HG02938 (cell line): ENCODE results near the gene RNF149.
"Not testable (repeated sequence)": the region's sequence is repeated elsewhere in the genome, so short reads cannot be mapped to it uniquely, and the experiment has no call there.

Source experiments
- ATAC-seq: cut with Tn5 transposase; IDR thresholded peaks from one replicate; pipeline ENCODE4 v1.9.1; 2021; ENCODE audit warnings: mild to moderate bottlenecking, moderate library complexity; ENCODE audit not compliant: unreplicated experiment

Gene RNF149

GRCh38 chr2:101308432-101309210 lies at the start of gene RNF149:
RNF149 (minus strand) TSS chr2:101308701; CDS start chr2:101308588, 113 bp downstream.
- ATAC-seq, result peak; percentile 46

DNA sequence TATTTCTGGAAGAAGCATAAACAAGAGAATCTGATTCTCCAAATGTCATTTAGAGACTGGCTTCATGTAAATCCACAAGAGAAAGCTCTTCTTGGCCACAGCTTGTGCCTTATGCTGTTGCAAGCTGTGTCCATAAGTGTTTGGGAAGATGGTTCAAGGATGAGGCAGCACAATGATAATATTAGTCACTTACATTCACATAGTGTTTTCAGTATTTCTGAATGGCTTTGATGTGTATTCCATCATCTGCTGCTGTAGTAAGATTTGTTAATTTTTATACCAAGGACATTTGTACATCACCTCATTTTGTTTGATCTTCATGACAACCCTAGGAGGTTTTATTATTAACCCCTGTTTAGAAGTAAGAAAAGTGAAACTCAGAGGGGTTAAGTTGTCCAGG lies 48.9 kb upstream of the RNF149 start:
- no peak for ATAC-seq

DNA sequence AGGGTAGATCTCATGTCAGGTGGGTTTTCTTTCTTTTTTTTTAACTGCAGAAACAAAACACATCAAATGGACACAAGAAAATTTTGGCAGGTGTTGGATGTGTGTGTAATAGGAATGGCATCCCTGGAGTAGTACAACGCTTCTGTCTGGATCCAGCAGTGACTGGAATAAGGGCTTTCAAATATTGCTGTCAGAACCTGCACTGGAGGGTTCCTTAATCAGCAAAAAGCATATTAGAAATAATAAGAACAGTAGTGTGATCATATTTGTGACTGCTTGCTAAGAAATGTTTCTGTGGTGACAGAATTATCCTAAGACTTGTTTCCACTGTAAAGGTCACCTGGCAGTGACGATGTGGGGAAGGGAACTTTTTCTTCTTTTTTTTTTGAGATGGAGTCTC lies 48.0 kb upstream of the RNF149 start:
- no peak for ATAC-seq

DNA sequence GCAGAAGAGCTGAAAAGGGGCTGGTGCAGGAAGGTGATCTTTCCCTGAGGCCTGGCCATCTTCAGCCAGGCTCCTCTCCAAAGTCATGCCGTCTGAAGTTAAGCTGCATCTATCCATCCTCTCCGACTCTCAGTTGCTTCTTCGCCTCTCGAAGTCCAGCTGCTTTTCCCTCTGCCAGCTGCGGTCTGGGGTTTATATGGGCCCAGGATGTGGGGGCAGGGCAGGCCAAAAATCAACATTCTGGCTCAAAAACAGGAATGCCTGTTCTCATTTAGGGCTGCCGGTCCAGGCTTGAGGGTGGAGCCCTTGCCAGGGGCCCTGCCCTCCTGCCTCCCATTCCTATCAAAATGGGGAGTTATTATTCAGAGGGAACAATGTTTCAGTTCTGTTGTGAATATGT lies 47.6 kb upstream of the RNF149 start:
- no peak for ATAC-seq

DNA sequence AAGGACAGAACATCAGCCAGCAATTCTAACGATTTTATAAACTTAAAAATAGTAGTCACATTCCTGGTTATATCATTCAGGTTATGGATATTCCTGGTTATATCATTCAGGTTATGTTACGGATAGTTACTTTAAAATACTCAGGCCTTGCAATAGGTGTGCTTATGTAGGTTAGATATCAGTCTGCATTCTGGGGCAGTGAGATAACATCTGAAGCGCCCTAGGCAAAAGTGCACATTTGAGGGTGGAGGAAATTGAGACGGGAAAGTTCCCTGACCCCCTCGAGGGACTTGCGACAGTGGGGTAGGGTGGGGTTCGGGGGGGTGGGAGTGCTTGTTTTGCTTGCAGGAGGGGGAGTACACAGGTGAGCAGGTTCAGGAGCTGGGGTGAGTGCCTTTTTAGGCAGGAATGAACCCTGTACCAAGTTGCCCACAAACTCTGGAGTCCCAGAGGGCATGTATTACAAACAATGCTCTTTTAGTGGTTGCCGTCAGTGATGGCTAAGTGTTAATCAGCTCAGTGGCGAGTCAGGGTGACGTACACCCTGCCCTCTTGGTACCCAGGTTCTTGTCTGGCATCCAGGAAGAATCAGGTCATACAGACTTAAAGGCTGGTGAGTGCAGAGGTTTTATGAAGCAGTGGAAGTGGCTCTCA lies 47.0 kb upstream of the RNF149 start:
- ATAC-seq, result no peak

GRCh38 chr2:101354420-101355311 lies 46.2 kb upstream of the RNF149 start:
- ATAC-seq, result no peak

GRCh38 chr2:101352631-101353030 lies 44.1 kb upstream of the RNF149 start:
- not testable (repeated sequence) for ATAC-seq

DNA sequence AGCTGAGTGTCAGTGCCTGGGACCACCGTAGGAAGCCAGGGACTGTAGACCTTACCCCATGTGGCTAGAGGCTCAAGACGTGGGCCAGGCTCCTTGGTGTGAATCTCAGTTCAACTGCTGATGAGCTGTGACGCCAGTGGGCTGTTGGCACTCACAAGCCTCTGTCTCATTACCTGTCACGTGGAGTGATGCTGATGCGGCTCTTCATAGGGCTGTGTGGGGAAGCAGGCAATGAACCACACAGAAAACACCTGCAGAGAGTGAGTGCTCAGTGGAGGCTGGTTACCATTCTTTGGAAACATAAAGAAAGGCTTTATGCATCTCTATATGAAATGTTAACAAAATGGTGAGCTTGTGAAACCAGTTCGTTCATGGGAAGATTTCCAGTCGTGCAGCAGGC lies 42.7 kb upstream of the RNF149 start:
- ATAC-seq, result no peak

DNA sequence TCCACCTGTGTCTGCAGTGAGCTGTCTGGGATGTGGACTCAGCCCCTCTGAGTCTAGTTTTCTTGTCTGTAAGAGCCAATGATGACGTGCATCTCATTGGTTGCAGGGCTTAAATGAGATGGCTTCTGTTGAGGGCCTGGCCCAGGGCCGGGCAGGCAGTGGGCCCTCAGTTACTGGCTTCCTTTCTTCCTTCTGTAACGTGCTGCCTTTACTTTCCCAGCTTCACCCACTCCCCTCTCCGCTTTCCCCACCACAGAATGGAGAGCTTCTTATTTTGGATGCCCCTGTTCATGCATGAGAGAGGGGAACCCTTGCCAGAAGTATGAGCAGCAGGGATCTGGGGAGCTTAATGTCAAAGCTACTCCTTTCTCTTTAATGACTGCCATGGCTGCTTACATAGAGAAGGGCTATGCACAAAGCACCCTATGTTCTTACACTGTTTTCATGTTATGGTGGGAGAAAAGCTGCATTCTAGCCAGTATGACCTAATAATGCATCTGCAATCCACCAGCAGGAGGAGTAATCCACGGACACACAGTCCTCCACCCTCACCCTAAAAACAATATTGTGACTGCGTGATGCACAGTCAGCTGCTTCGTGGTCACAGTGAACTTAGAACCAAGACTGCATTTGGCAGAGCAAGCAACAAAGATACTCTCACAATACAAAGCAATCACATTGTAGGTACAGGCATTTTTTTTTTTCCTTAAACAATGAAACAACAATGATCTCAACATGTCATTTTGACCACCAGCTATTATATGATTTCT lies 41.6 kb upstream of the RNF149 start:
- no peak for ATAC-seq

DNA sequence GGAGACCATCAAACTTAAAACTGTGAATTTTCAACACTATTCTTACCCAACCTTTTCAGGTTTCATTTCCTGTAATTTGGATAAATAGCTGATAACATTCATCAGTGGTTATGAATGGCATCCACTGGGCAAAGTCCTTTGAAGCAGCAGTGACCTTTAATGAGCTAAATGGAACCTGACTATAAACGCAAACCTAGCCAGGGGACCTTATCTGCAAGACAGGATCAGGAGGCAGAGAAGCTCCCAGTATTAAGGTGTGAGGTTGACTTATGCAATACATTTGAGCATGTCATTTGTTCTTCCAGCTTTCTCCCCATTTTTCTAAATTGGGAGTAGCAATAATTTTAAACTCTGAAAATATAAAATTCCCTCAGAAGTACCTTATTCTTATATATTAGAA lies 40.4 kb upstream of the RNF149 start:
- ATAC-seq, result no peak

DNA sequence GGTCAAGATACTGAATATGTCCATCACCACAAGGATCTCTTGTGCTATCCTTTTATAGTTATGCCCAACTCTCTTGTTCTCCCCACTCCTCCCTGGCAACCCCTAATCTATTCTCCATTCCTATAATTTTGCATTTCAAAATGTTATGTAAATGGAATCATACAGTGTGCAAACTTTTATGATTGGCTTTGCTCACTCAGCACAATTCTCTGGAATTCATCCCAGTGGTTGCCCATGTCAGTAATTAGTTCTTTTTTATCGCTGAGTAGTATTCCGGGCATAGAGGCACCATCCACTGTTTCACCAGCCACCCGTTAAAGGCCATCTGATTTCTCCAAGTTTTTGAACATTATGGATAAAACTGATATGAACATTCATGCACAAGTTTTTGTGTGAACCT lies 38.4 kb upstream of the RNF149 start:
- ATAC-seq, result no peak

DNA sequence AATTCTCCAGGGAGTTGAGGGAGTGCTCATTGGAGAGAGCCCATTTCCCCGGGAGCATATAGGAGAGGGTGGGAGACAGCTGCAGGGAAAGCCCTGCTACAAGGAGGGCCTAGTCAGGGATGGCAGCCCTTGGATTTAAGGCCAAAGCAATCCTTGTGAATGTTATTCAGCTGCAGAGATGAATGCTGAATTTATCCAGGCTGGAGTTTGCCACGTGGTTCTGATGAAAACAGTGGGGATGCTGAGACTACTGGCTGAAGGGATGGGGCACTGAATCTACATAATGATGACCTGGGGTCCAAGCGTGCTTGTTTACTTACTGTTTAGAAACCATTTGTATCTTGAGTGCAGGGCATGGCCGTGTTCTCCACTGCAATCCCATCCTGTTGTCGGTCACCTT lies 35.6 kb upstream of the RNF149 start:
- no peak for ATAC-seq

DNA sequence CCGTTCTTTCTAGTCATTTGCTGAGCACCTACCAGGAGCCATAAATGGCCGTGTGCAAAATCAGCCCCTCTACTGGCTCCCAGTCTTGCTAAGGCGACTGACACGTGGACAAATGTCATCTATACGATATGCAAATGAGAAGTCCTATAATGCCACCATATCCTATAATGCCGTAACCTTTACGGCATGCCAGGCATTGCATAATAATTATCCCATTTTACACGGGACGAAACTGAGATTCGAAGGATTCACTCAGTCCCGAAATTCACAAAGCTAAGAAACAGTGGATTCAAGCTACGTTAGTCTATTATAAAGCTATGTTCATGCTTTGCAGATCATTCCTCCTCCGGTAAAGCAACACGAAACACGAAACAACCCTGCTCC lies 34.1 kb upstream of the RNF149 start:
- no peak for ATAC-seq

DNA sequence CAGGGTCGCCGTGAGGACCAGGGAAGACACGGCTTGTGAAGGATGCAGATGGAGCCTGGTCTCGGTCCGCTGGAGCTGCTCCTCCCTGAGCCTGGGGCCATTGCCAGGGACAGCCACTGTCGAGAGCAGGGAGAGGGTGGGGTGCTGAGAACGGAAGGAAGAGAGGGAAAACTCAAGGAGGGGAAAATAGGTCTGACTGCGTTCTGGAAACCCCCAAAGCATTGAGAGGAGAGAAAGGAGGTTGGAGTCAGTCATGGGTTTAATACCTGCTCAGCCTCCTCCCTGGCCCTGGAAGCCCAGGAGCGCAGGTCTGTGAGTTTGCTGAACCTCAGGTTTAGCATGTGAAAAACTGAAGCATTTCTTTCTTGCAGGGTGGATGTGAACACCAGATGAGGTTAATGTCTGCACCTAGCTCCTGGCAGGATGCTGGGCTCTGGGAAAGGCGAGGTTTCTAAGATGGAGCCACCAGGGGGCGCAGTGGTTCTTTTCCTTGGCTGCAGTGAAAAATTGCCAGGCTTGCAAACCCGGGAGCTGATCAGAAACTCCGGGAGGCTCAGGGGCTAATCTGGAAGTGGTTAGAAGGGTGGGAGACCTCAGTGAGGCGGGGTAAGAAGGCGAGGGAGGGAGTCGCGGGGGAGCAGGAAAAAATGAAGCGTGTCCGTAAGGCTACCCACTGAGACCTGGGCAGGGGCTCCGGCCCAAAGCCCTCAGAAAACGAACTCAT lies 33.6 kb upstream of the RNF149 start:
- ATAC-seq, result no peak

GRCh38 chr2:101341421-101341820 lies 32.9 kb upstream of the RNF149 start:
- ATAC-seq, result no peak

GRCh38 chr2:101340141-101340551 lies 31.6 kb upstream of the RNF149 start:
- ATAC-seq, result no peak

- no peak for ATAC-seq
Observed at GRCh38 chr2:101339266-101339880, 30.9 kb upstream of the RNF149 start.

DNA sequence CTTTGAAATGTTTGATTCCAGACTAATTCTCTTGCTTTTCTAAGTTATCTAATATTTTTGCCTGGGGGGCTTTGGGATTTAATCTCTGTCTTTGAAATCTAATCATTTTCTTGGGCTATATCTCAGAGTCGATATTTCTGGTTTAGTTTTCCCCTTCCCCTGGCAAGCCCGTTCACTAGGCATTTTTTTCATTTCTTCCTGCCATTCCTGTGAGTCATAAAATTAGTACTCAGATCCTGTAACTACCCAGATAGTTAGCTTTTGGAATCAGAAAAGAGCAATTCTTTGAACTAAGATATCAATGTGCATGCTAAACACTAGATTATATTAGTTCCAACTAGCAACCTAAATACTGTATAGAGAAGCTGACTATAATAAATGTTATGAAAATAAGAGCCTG lies 29.4 kb upstream of the RNF149 start:
- ATAC-seq, result no peak

DNA sequence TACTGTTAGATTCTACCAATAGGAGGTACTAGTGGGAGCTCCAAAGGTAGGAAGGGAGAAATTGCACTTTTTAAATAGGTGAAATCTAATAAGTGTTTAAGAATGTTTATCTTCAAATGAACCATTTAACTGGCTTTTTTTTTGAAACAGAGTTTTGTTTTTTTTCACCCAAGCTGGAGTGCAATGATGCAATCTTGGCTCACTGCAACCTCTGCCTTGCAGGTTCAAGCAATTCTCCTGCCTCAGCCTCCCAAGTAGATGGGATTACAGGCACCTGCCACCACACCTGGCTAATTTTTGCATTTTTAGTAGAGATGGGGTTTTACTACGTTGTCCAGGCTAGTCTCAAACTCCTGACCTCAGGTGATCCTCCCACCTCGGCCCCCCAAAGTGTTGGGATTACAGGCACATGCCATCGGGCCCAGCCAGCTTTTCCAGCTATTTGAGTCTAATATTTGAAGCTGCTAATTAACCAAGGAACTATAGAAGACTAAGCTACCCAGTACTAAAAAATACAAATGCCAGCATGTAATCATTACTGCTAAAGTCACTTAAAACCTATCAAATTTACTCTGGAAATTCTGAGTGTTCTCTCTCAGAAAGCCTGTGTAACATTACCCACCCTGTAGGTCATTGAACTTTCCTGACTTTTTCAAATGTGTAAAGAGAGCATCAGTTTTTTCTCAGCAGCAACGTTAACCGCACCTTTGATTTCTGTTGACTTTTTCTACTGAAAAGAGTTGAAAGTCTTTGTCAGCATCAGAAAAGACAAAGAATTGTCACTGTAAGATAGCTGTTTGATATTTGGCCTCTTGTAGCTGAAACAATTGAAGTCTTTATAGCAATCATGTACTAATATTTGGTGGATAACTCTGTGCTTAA lies 24.6 kb upstream of the RNF149 start:
- ATAC-seq, result no peak
